Smooth muscle cell (in vitro differentiated cells): ENCODE measurements around the gene RAB1A. TPM values are rescaled to one million over a fixed set of nuclear protein-coding genes. Genes with fewer than 3 reads are reported as not detected.

Experiments
- DNase-seq: peaks from one replicate; lab custom pipeline; 2025; ENCODE audit not compliant: unreplicated experiment; lab: John Stamatoyannopoulos, UW
- H2AFZ ChIP-seq: fragments of 200-600 bp; sonication (generic); 2 replicates; pipeline ENCODE4 v1.6.0; 2016; ENCODE audit warnings: antibody characterized with exemption, low read depth, mild to moderate bottlenecking
- H3F3A ChIP-seq: fragments of 200-600 bp; sonication (generic); 2 replicates; pipeline ENCODE4 v1.6.0; 2017; ENCODE audit warnings: antibody characterized with exemption, low read depth
- H3K27ac ChIP-seq: fragments of 200-600 bp; sonication (generic); 2 replicates; pipeline ENCODE4 v1.5.1; 2016; ENCODE audit warnings: low read depth, mild to moderate bottlenecking
- H3K27me3 ChIP-seq: fragments of 200-600 bp; sonication (generic); 2 replicates; pipeline ENCODE4 v1.6.1; 2016; ENCODE audit warnings: low read depth, mild to moderate bottlenecking
- H3K36me3 ChIP-seq: fragments of 200-600 bp; sonication (generic); 2 replicates; pipeline ENCODE4 v1.5.1; 2016; ENCODE audit warnings: low read depth
- H3K4me1 ChIP-seq: fragments of 200-600 bp; sonication (generic); 2 replicates; pipeline ENCODE4 v1.5.1; 2016; ENCODE audit warnings: low read depth
- H3K4me2 ChIP-seq: fragments of 200-600 bp; sonication (generic); 2 replicates; pipeline ENCODE4 v1.6.0; 2016; ENCODE audit warnings: mild to moderate bottlenecking
- H3K4me3 ChIP-seq: fragments of 200-600 bp; sonication (generic); 2 replicates; pipeline ENCODE4 v1.5.1; 2016; ENCODE audit warnings: mild to moderate bottlenecking
- H3K79me2 ChIP-seq: fragments of 200-600 bp; sonication (generic); 2 replicates; pipeline ENCODE4 v1.6.0; 2016; ENCODE audit warnings: low read depth, mild to moderate bottlenecking
- H3K9ac ChIP-seq: fragments of 200-600 bp; sonication (generic); 2 replicates; pipeline ENCODE4 v1.6.0; 2016; ENCODE audit warnings: low read depth
- H3K9me3 ChIP-seq: fragments of 200-600 bp; sonication (generic); replicated peaks from 2 replicates; pipeline ENCODE4 v1.5.1; 2016; ENCODE audit warnings: low read depth
- H4K20me1 ChIP-seq: fragments of 200-600 bp; sonication (generic); 2 replicates; pipeline ENCODE4 v1.6.0; 2016; ENCODE audit warnings: low read depth
- CTCF ChIP-seq: fragments of 200-600 bp; sonication (generic); IDR thresholded peaks from 2 replicates; pipeline ENCODE4 v1.5.1; 2017; ENCODE audit warnings: borderline replicate concordance, mild to moderate bottlenecking, antibody characterized with exemption; ENCODE audit not compliant: insufficient read depth, poor library complexity, severe bottlenecking
- WGBS: methylation state at CpG from one replicate; pipeline ENCODE4 v1.1.7; 2016; ENCODE audit warnings: low lambda C conversion rate; 5-methylcytosine and 5-hydroxymethylcytosine counted together
- polyA plus RNA-seq: library from polyadenylated mRNA; unstranded; fragments of >200 nt; fragmentation: Nextera tagmentation; extraction: Ambion mirVana; gene quantifications from 2 replicates; pipeline ENCODE4 v1.2.1, GENCODE V29; 2016
- total RNA-seq: library from RNA; depleted of rRNA; stranded (reverse); fragments of >200 nt; gene quantifications from 2 replicates; pipeline ENCODE4 v1.2.3, GENCODE V29; 2014

Gene RAB1A
- total and polyA plus RNA-seq, 2 experiments from 2014 or later = 250 to 361 TPM

GRCh38 chr2:65076345-65076710 lies 53.6 kb downstream of the RAB1A start:
- H3K36me3 ChIP-seq = no peaks in the 10 kb centered on the region
- WGBS = 29% methylated on average over 7 of the region's 7 CpGs
- H3K9ac ChIP-seq = no peak overlapping the region
- H2AFZ ChIP-seq = no peak overlapping the region
- peaks cover 5% of the 10 kb centered on the region for H3K79me2 ChIP-seq
- no peak overlapping the region for H3K4me3 ChIP-seq
- no peaks in the 10 kb centered on the region for H3K27me3 ChIP-seq
- peak overlapping the region; percentile 25 for H3K27ac ChIP-seq
- no peaks in the 10 kb centered on the region for H3K9me3 ChIP-seq
- H4K20me1 ChIP-seq = peaks cover 76% of the 10 kb centered on the region
- DNase-seq = no peak
- TF ChIP-seq CTCF = no peak
- peaks cover 21% of the 10 kb centered on the region for H3F3A ChIP-seq
- H3K4me1 ChIP-seq = peaks cover 3% of the 10 kb centered on the region
- H3K4me2 ChIP-seq = peak overlapping the region; percentile 60

GRCh38 chr2:65075605-65076344 lies 54.1 kb downstream of the RAB1A start:
- Histone ChIP-seq H3K36me3 (no peaks in the 10 kb centered on the region), H3K79me2 (peaks cover 5% of the 10 kb centered on the region), H3K9ac (no peak overlapping the region), H4K20me1 (peaks cover 76% of the 10 kb centered on the region), H3K27me3 (no peaks in the 10 kb centered on the region), H3K9me3 (no peaks in the 10 kb centered on the region), H3K4me3 (no peak overlapping the region), H2AFZ (no peak overlapping the region), H3F3A (peaks cover 26% of the 10 kb centered on the region), H3K4me1 (peaks cover 3% of the 10 kb centered on the region), H3K27ac (peak overlapping the region; percentile 25), H3K4me2 (no peak overlapping the region)
- 72% methylated on average over 5 of the region's 5 CpGs for WGBS
- no peak for TF ChIP-seq CTCF
- no peak for DNase-seq

- TF ChIP-seq CTCF = no peak
- Histone ChIP-seq H3K4me3 (no peak overlapping the region), H3K27me3 (no peaks in the 10 kb centered on the region), H3K27ac (peak overlapping the region; percentile 25), H3K4me2 (no peak overlapping the region), H2AFZ (no peak overlapping the region), H3K9me3 (no peaks in the 10 kb centered on the region), H3K4me1 (peaks cover 3% of the 10 kb centered on the region), H3K79me2 (peaks cover under 1% of the 10 kb centered on the region), H3F3A (peaks cover 27% of the 10 kb centered on the region), H3K36me3 (no peaks in the 10 kb centered on the region), H3K9ac (no peak overlapping the region), H4K20me1 (peaks cover 76% of the 10 kb centered on the region)
- no peak for DNase-seq
- WGBS = 95% methylated on average over 9 of the region's 9 CpGs
Observed at GRCh38 chr2:65075176-65075575, 54.7 kb downstream of the RAB1A start.
